ENCODE results near the gene HEPHL1.

GRCh38 chr11:94043241-94043640 is 22.1 kb downstream of the HEPHL1 start:
- no peak for TF ChIP-seq YY1 (IDR thresholded peaks at IDR 0.05; ENCODE audit: low read depth)
- TF ChIP-seq MAX (IDR thresholded peaks at IDR 0.05) = no peak
- no peak for TF ChIP-seq CEBPB (IDR thresholded peaks at IDR 0.05)
- no peak for TF ChIP-seq EP300 (IDR thresholded peaks at IDR 0.05; ENCODE audit: borderline replicate concordance)
- TF ChIP-seq ZBTB7A (IDR thresholded peaks at IDR 0.05; ENCODE audit: low read depth) = no peak
- TF ChIP-seq EGR1 (IDR thresholded peaks at IDR 0.05) = no peak
- no peak for TF ChIP-seq TAF1 (IDR thresholded peaks at IDR 0.05; ENCODE audit: low read depth)
- TF ChIP-seq RAD21 (IDR thresholded peaks at IDR 0.05; ENCODE audit: low read depth) = no peak
- no peak for TF ChIP-seq REST (IDR thresholded peaks at IDR 0.05; ENCODE audit: low read depth)
- no peak for TF ChIP-seq CREB1 (IDR thresholded peaks at IDR 0.05; ENCODE audit: low read depth)
- no peak for TF ChIP-seq FOXM1 (IDR thresholded peaks at IDR 0.05; ENCODE audit: borderline replicate concordance, low read depth)
- TF ChIP-seq NFIC (IDR thresholded peaks at IDR 0.05) = no peak

All from Ishikawa (cell line).